DND-41 (cell line): ENCODE results near the gene SPHK1.

ENCODE experiments used
- ATAC-seq: fragments of 200-7000 bp; cut with Tn5 transposase; 3 replicates; pipeline ENCODE4 v1.9.1; 2021; ENCODE audit warnings: low read depth; ENCODE audit not compliant: insufficient read depth
- DNase-seq: peaks from one replicate; pipeline ENCODE4 v3.0.0-alpha.2; 2020
- H2AFZ ChIP-seq: 2 replicates; pipeline ENCODE4 v1.6.0; 2012; ENCODE audit warnings: low read depth, low read length
- H3K27ac ChIP-seq: 2 replicates; pipeline ENCODE4 v1.5.1; 2012; ENCODE audit warnings: low read length, inconsistent platforms
- H3K27me3 ChIP-seq: fragments of 200-600 bp; sonication (generic); 2 replicates; pipeline ENCODE4 v1.6.0; 2012; ENCODE audit warnings: low read length, mild to moderate bottlenecking, inconsistent platforms; ENCODE audit not compliant: insufficient read depth, poor library complexity
- H3K36me3 ChIP-seq: 2 replicates; pipeline ENCODE4 v1.5.1; 2012; ENCODE audit warnings: low read length, inconsistent platforms; ENCODE audit not compliant: insufficient read depth
- H3K4me1 ChIP-seq: 2 replicates; pipeline ENCODE4 v1.5.1; 2012; ENCODE audit warnings: mild to moderate bottlenecking, low read length; ENCODE audit not compliant: insufficient read depth
- H3K4me2 ChIP-seq: 2 replicates; pipeline ENCODE4 v1.6.0; 2012; ENCODE audit warnings: mild to moderate bottlenecking, moderate library complexity, low read length, inconsistent platforms; ENCODE audit not compliant: insufficient read depth
- H3K4me3 ChIP-seq, 2 experiments: fragments of 200-600 bp in 1 of 2; shearing (Covaris generic) in 1 of 2; 2 replicates each; pipeline ENCODE4 v1.5.1; 2012 to 2016; ENCODE audit warnings: inconsistent platforms in 2 of 2, low read length in 2 of 2, mild to moderate bottlenecking in 2 of 2, low read depth in 1 of 2, moderate library complexity in 1 of 2
- H3K79me2 ChIP-seq: 2 replicates; pipeline ENCODE4 v1.6.0; 2012; ENCODE audit warnings: low read length, inconsistent platforms; ENCODE audit not compliant: insufficient read depth
- H3K9ac ChIP-seq: 2 replicates; pipeline ENCODE4 v1.6.0; 2012; ENCODE audit warnings: low read depth, mild to moderate bottlenecking, inconsistent platforms, low read length, moderate library complexity
- H3K9me3 ChIP-seq: 2 replicates; pipeline ENCODE4 v1.5.1; 2012; ENCODE audit warnings: low read length, moderate library complexity, mild to moderate bottlenecking, inconsistent platforms; ENCODE audit not compliant: insufficient read depth, severe bottlenecking
- H4K20me1 ChIP-seq: 2 replicates; pipeline ENCODE4 v1.6.0; 2012; ENCODE audit warnings: low read length; ENCODE audit not compliant: insufficient read depth
- EZH2 ChIP-seq: IDR thresholded peaks from 3 replicates; pipeline ENCODE4 v1.6.1; 2012; ENCODE audit warnings: borderline replicate concordance, low read depth, mild to moderate bottlenecking, moderate library complexity, low read length, inconsistent platforms; ENCODE audit not compliant: severe bottlenecking
- TF ChIP-seq, protein P1 (sequence below): IDR thresholded peaks from 2 replicates; pipeline ENCODE4 v1.5.1; 2012; ENCODE audit warnings: borderline replicate concordance, low read length, moderate library complexity, mild to moderate bottlenecking; ENCODE audit not compliant: poor library complexity, severe bottlenecking; ENCODE audit errors: extremely low read depth

The SPHK1 gene

DNA sequence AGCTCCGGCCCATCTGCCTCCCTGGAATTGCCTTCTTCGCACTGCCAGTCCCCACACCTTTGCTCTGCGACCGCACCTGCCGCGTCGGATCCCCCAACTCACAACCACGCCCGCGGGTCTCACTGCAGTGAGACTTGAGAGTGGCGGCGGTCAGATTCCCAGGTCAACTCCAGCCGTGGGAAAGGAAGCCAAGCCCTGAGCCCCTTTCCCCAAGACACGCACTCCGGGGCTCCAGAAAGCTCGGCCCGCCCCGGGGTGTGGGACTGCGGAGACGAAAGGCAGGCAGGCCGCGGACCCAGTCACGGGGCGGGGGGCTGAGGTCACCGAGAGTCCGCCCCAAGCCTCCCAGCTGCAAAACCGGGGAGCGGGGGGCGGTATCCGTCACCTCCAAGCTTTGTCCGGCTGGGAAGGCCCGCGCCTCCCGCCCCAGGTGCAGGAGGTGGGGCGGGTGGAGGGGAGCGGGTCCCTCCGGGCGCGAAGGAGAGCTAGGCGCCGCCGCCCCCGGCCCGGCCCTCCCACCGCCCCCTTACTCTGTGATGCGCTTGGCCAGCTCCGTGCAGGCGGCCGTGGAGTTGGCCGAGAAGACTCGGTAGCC lies 31.3 kb upstream of the SPHK1 start:
- peak overlapping the region; percentile 92 for H3K4me2 ChIP-seq
- peaks cover 28% of the 10 kb centered on the region for H3K79me2 ChIP-seq
- H3K36me3 ChIP-seq = peaks cover 4% of the 10 kb centered on the region
- H3K27ac ChIP-seq = peak overlapping the region; percentile 90
- H3K9me3 ChIP-seq = no peaks in the 10 kb centered on the region
- peak; percentile 38 for ATAC-seq
- no peaks in the 10 kb centered on the region for H3K27me3 ChIP-seq
- no peaks in the 10 kb centered on the region; the same call in 1 of the 2 replicates for H4K20me1 ChIP-seq
- H3K9ac ChIP-seq = peak overlapping the region; percentile 60
- TF ChIP-seq, protein P1, sequence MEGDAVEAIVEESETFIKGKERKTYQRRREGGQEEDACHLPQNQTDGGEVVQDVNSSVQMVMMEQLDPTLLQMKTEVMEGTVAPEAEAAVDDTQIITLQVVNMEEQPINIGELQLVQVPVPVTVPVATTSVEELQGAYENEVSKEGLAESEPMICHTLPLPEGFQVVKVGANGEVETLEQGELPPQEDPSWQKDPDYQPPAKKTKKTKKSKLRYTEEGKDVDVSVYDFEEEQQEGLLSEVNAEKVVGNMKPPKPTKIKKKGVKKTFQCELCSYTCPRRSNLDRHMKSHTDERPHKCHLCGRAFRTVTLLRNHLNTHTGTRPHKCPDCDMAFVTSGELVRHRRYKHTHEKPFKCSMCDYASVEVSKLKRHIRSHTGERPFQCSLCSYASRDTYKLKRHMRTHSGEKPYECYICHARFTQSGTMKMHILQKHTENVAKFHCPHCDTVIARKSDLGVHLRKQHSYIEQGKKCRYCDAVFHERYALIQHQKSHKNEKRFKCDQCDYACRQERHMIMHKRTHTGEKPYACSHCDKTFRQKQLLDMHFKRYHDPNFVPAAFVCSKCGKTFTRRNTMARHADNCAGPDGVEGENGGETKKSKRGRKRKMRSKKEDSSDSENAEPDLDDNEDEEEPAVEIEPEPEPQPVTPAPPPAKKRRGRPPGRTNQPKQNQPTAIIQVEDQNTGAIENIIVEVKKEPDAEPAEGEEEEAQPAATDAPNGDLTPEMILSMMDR = no peak
- no peak for TF ChIP-seq EZH2
- DNase-seq = no peak
- H3K4me1 ChIP-seq = peaks cover 34% of the 10 kb centered on the region
- peak overlapping the region; percentile 86 to 97 for H3K4me3 ChIP-seq
- H2AFZ ChIP-seq = peak overlapping the region; percentile 81

DNA sequence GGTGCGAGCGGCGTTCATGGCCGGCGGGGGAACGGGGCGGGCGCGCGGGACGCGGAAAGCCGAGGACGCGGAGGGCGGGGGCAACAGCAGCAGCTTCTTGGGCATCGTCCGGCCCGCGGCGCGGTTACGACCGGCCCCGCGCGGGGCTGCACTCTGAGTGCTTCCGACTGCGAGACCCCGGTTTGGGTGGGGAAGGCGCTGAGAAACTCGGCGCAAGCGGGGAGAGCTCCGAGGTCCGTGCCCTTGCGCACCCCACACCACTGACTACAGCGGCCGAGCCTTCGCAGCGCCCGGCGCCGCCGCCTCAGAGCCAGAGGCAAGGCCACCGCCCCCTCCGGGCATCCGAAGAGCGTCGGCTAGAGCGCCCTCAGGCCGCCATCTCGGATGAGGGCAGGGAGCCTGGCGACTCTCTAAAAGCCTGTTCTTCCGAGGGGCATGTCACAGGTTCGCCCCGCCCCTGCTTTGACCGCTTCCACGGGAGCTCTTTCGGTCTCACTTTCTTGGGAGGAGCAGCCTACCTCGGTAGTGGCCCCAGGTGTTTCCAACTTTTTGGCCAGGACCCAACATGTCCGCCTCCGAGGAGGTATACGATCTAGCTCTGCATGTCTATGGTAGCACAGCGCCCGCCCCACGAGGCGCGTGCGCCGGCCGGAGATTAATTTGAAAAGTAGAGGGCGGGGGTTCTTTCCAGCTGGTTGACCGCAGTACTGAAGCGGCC lies 30.7 kb upstream of the SPHK1 start, which contains the start of gene PRPSAP1:
Gene PRPSAP1, minus strand, starts transcription at position 318 of the 718 bp plus-strand sequence. Its CDS starts 213 bp downstream, at position 105.
- H2AFZ ChIP-seq = peak within 1 kb of the TSS; percentile 81
- H3K79me2 ChIP-seq = peaks cover 28% of the 10 kb centered on the region
- H3K4me3 ChIP-seq = peak within 1 kb of the TSS; percentile 86 to 97
- H3K4me1 ChIP-seq = peaks cover 34% of the 10 kb centered on the region
- H3K4me2 ChIP-seq = peak within 1 kb of the TSS; percentile 92
- peak; percentile 93 for ATAC-seq
- TF ChIP-seq, protein P1 = no peak
- TF ChIP-seq EZH2 = no peak
- no peaks in the 10 kb centered on the region for H3K9me3 ChIP-seq
- peak; percentile 88 for DNase-seq
- H3K36me3 ChIP-seq = peaks cover under 1% of the 10 kb centered on the region
- H4K20me1 ChIP-seq = no peaks in the 10 kb centered on the region; the same call in 1 of the 2 replicates
- no peaks in the 10 kb centered on the region for H3K27me3 ChIP-seq
- peak within 1 kb of the TSS; percentile 60 for H3K9ac ChIP-seq
- H3K27ac ChIP-seq = peak within 1 kb of the TSS; percentile 90

DNA sequence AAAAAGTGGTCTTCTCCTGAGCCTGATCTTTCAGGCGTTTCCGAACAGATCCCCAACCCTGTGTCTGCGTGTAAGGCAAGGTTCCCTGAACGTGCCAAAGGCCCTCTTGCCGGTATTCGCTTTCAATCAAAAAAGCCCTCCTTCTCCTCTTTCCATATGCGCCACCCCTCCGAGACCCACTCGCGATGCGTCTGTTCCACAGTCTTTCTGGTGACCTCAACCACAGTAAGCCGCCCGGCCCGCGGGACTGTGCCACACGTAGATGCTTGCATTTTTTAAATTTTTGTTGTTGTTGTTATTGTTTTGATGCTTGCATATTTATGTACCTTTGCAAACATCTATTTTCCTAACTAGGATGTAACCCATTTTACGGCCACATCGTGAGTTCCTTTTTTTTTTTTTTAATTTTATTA lies 30.1 kb upstream of the SPHK1 start:
- DNase-seq = no peak
- H2AFZ ChIP-seq = peak overlapping the region; percentile 81
- peaks cover 34% of the 10 kb centered on the region for H3K4me1 ChIP-seq
- H3K4me3 ChIP-seq = peak overlapping the region; percentile 86 to 97; a peak in 3 of 4 replicates
- no peaks in the 10 kb centered on the region for H3K9me3 ChIP-seq
- H3K79me2 ChIP-seq = peaks cover 28% of the 10 kb centered on the region
- no peaks in the 10 kb centered on the region; the same call in 1 of the 2 replicates for H3K36me3 ChIP-seq
- H4K20me1 ChIP-seq = no peaks in the 10 kb centered on the region; the same call in 1 of the 2 replicates
- ATAC-seq = no peak; the same call in 2 of the 3 replicates
- peak overlapping the region; percentile 90 for H3K27ac ChIP-seq
- no peaks in the 10 kb centered on the region for H3K27me3 ChIP-seq
- peak overlapping the region; percentile 92 for H3K4me2 ChIP-seq
- peak overlapping the region; percentile 60 for H3K9ac ChIP-seq
- TF ChIP-seq, protein P1 = no peak
- no peak for TF ChIP-seq EZH2
